Stimulated activated CD4-positive, alpha-beta T cell treated with anti-CD3 and anti-CD28 coated beads, Interleukin-1b, Interleukin-23, amount 100 ng/mL, for 24 hours (primary cell): ENCODE results near the gene ASAP2.

Source experiments
- DNase-seq, 4 experiments: peaks; one replicate each; pipeline ENCODE4 v3.0.0-alpha.2; 2020; ENCODE audit warnings: low read depth in 4 of 4, low spot score in 1 of 4

Gene ASAP2

GRCh38 chr2:9230051-9230802 is 23.6 kb downstream of the ASAP2 start:
- DNase-seq = no peak

GRCh38 chr2:9230881-9231280 is 24.3 kb downstream of the ASAP2 start:
- no peak for DNase-seq

GRCh38 chr2:9231291-9232165 is 24.9 kb downstream of the ASAP2 start:
- DNase-seq = no peak

- DNase-seq = no peak
Measured at GRCh38 chr2:9232166-9232479, 25.5 kb downstream of the ASAP2 start.

- DNase-seq = no peak
Measured at GRCh38 chr2:9232886-9233285, 26.3 kb downstream of the ASAP2 start.

- no peak for DNase-seq
Measured at GRCh38 chr2:9234680-9235146, 28.1 kb downstream of the ASAP2 start.

- no peak for DNase-seq
Measured at GRCh38 chr2:9235147-9236044, 28.8 kb downstream of the ASAP2 start.

GRCh38 chr2:9236045-9236344 is 29.4 kb downstream of the ASAP2 start:
- no peak for DNase-seq

GRCh38 chr2:9236867-9237266 is 30.3 kb downstream of the ASAP2 start:
- DNase-seq = no peak

- no peak for DNase-seq
Measured at GRCh38 chr2:9237831-9238230, 31.2 kb downstream of the ASAP2 start.

GRCh38 chr2:9238591-9239326 is 32.1 kb downstream of the ASAP2 start:
- no peak for DNase-seq

GRCh38 chr2:9239616-9240015 is 33.0 kb downstream of the ASAP2 start:
- DNase-seq = no peak

- no peak for DNase-seq
Measured at GRCh38 chr2:9240745-9241144, 34.1 kb downstream of the ASAP2 start.

GRCh38 chr2:9241233-9241632 is 34.6 kb downstream of the ASAP2 start:
- no peak for DNase-seq

GRCh38 chr2:9243357-9243756 is 36.7 kb downstream of the ASAP2 start:
- DNase-seq = no peak

GRCh38 chr2:9244985-9245544 is 38.5 kb downstream of the ASAP2 start:
- DNase-seq = no peak

- DNase-seq = no peak
Measured at GRCh38 chr2:9247177-9247576, 40.6 kb downstream of the ASAP2 start.

- DNase-seq = no peak
Measured at GRCh38 chr2:9247786-9248185, 41.2 kb downstream of the ASAP2 start.

GRCh38 chr2:9248363-9248762 is 41.8 kb downstream of the ASAP2 start:
- no peak for DNase-seq

- no peak for DNase-seq
Measured at GRCh38 chr2:9249020-9249800, 42.6 kb downstream of the ASAP2 start.
